ENCODE data around the gene MADD. TPM values are rescaled to one million over a fixed set of nuclear protein-coding genes. Genes with fewer than 3 reads are reported as not detected.

The MADD gene
- total RNA-seq, 1 experiment from 2014 or later, result 46.2 TPM

DNA sequence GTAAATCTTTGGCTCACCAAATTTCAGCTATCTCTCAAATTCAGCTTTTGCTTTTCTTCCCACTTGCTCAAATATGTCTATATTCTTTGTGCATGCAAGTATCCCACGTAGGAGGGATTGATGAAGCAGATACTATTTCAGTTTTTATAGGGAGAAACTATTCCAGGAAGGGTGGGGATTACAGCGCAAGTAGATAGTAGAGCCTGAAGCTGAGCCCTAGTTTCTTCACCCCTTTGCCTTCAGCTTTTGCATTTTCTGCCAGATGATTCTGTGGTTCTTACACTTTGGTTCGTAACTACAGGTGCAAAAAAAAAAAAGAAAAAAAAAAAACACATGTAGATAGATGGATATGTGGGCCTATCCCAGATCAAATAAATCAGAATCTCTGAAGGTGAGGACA lies 18.2 kb upstream of the MADD start:
- DNase-seq (ENCODE audit: low spot score), result no peak

DNA sequence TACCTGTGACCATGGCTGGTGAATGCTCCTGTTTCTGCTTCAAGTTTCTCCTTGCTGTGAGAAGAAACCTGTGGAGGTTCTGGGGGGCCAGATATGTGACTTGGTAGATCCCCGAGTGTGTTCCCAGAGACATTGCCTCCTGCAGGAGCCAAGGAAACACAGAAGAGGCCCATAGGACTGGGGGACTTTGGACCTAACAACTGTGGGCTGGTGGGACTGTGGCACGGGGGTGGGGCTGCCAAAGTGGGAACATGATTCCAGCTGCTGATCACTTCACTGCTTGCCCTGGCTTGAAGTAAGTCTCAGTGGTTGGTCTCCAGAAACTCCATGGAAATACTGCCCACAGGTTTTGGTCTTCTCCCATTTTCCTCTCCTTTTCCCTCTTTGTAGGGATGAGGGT lies 16.3 kb upstream of the MADD start:
- DNase-seq (ENCODE audit: low spot score), result no peak

DNA sequence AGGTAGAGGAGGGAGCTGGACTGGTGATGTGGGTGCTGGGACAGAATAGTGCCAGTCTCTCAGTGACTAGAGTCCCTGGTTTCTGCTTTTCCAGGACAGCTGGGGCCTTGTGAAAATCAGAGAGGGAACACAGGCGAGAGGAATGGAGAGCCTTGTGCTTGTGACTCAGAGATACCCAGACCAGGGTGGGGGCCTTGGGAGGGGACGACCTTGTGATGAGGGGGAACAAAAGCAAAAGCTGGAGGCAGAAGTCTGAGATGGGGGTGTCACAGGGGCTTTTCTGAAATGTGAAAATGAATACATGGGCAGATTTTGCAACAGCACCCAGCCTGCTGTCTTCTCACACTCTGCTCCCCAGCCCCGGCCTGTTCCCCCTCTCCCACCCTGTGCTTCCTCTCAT lies 15.5 kb upstream of the MADD start:
- DNase-seq (ENCODE audit: low spot score), result no peak

DNA sequence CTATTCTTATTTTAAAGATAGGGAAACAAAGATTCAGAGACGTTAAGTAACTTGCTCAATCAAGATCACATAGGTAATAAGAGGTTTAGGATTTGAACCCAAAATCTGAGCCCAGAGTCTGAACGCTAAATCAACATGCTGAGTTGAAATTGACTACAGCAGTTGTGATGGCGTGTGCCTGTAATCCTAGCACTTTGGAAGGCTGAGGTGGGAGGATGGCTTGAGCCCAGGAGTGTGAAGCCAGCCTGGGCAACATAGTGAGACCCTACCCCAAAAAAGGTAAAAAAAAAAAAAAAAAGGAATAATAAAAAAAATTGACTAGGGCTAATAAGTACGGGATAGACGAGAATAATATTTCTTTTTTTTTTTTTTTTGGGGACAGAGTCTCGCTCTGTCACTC lies 13.6 kb upstream of the MADD start:
- no peak for DNase-seq (ENCODE audit: low spot score)

DNA sequence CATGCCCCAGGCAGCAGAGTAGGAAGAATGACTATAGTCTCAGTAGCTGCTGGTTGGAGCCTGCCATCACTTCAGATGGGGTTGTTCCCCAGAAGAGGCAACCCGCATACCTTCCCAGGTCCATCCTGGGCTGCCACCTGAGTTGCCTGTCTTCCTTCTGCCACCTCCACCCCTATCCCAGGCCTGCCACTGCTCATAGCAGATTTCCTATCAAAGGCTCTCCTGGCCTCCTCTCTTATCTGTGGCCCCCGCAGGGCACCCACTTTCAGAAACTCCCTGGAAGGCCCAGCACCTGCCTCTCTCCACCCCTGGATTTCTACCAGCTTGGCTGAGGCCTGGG lies 12.8 kb upstream of the MADD start:
- no peak for DNase-seq (ENCODE audit: low spot score)

DNA sequence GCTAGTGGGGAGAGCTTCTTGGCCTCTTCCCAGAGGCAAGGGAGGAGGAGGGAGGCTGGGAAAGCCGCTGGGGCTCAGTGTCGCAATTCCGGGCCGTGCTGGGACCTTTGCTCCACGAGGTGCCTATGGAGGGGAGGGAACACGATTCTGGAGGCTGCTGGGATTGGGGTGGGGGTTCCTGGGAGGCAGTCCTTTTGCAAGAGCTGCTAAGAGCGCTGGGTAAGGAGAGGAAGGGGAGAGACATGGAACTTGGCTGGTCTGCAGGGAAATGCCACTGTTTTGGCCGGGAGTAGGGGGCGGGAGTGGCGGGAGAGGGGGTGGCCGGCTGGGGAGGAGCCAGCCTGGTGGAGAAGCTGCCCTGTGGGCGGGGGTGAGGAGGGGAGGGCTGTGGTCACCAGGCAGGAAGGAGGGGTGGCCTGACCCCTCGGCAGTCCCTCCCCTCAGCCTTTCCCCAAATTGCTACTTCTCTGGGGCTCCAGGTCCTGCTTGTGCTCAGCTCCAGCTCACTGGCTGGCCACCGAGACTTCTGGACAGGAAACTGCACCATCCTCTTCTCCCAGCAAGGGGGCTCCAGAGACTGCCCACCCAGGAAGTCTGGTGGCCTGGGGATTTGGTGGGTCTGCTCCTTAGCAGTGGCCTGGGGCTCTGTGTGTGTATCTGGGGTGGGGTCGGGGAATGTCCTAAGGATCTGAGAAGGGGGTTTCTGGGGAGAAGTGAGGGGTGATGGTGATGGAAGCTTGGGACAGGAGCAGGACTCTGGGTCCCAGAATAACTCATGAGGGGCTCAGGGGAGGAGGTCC lies 12.2 kb upstream of the MADD start, which contains the start of gene NR1H3:
Gene NR1H3, plus strand, starts transcription at position 480 of the 800 bp plus-strand sequence. CDS start 1,221 bp downstream, outside the sequence.
- peak; percentile 93 for DNase-seq (ENCODE audit: low spot score)

DNA sequence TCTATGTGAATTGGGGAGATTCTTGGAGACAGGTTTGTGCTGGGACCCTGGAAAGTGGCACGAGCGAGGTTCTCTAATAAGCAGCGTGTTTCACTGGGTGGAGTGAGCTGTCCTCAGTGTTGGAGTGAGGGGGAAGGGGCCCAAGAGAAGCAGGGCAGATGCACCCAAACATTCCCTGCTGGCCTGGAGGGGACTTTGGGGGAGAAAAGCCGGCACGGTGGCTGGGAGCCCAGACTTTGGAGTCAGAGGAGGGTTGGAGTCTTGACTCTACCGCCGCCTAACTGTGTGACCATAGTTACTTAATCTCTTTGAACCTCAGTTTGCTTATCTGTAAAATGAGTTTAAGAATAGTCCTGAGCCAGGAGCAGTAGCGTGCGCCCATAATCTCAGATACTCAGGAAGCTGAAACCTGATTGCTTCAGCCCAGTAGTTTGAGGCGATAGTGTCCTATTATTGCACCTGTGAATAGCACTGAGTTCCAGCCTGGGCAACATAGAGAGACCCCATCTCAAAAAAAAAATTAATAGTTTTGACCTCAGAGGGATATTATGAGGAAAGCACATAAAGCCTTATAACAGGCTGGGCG lies 11.5 kb upstream of the MADD start:
- no peak for DNase-seq (ENCODE audit: low spot score)

DNA sequence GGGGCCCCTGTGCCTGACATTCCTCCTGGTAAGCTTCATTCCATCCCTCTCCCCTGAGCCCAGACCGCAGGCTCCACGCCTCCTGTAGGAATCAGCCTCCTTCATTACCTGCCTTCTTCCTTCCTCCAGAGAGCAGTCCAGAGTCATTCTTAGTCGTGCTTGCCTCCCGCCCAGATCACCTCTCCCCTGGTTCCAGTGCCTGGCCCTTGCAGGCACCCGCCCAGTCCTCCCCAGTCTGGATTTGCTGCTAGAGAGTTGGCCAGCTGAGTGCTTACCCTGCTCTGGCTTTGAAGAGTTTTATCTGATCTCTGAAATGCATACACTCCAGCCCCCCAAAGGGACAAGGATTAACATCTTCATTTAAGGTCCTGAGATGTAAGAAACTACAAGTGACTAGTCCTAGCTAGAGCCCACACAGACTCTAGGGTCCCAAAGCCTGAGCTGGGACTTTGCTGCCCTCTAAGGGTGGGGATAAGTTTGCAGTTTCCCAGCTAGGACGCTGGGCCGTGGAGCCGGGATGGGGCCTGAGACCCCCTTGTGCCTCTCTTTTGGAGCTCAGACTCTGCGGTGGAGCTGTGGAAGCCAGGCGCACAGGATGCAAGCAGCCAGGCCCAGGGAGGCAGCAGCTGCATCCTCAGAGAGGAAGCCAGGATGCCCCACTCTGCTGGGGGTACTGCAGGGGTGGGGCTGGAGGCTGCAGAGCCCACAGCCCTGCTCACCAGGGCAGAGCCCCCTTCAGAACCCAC lies 10.5 kb upstream of the MADD start:
- DNase-seq (ENCODE audit: low spot score), result peak; percentile 96

DNA sequence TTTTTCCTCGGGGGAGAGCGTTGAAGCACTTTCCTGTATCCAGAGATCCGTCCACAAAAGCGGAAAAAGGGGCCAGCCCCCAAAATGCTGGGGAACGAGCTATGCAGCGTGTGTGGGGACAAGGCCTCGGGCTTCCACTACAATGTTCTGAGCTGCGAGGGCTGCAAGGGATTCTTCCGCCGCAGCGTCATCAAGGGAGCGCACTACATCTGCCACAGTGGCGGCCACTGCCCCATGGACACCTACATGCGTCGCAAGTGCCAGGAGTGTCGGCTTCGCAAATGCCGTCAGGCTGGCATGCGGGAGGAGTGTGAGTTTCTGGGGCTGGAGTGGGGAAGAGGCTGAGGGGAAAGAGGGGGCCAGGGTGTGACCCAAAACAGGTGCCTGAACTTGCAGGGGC lies 9.6 kb upstream of the MADD start:
- no peak for DNase-seq (ENCODE audit: low spot score)

DNA sequence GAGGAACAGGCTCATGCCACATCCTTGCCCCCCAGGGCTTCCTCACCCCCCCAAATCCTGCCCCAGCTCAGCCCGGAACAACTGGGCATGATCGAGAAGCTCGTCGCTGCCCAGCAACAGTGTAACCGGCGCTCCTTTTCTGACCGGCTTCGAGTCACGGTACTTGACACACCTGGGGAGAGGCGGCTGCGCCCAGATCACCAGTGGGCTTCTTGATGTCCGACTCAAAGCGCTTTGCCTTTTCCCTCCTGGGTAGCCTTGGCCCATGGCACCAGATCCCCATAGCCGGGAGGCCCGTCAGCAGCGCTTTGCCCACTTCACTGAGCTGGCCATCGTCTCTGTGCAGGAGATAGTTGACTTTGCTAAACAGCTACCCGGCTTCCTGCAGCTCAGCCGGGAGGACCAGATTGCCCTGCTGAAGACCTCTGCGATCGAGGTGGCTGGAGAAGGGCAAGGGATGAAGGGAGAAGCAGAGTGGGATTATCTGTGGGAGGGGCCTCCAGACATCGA lies 8.6 kb upstream of the MADD start:
- DNase-seq (ENCODE audit: low spot score), result no peak

DNA sequence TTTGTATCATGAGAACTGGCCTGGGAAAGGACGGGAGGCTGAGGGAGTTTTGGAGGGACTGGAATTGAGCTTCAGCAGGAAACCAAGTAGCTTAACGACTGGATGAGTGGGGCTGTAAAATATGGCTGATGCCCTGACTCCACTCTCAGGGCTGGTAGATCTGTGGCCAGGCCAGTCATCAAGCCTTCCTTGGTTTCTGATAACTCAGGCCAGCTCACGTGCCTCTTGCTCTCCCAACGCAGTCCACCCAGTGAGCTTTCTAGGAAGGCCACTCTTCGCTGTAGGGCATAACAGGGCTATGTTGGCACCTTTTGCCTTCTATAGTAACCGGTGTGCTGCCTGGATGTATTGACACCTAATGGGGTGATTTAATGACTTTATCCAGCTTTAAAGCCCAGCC lies 5.8 kb upstream of the MADD start:
- no peak for DNase-seq (ENCODE audit: low spot score)

DNA sequence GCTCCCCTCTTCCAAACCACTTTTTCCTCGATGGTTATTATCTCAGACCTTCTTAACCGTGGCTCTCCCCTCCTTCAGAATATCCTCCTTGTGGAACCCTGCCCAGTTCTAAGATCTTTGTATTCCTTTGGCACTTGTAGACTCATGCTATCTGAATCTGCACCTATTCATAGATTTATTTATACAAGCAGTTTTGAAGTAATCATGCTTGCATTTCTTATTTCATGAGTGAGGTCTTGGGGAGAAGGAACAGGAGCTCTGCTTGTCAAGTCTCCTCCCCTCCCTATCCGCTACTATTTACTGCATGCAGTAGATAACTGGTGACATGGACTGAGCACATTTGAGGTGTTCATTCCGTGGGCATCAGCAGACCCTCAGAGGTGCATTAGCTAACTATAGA lies 5.4 kb upstream of the MADD start:
- no peak for DNase-seq (ENCODE audit: low spot score)

DNA sequence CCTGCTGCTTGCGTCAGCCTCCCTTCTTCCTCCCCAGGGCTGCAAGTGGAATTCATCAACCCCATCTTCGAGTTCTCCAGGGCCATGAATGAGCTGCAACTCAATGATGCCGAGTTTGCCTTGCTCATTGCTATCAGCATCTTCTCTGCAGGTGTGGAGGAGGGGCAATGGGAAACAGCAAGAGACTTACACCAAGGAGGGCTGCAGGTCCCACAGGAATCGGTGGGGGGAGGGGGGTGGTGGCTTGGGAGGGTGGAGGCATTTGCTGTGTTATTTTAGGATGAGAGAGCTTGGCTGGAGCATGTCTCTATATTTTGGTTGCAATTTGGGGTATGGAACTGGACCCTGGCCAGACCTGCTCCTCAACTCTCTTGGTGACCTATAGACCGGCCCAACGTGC lies 2.1 kb upstream of the MADD start:
- no peak for DNase-seq (ENCODE audit: low spot score)

DNA sequence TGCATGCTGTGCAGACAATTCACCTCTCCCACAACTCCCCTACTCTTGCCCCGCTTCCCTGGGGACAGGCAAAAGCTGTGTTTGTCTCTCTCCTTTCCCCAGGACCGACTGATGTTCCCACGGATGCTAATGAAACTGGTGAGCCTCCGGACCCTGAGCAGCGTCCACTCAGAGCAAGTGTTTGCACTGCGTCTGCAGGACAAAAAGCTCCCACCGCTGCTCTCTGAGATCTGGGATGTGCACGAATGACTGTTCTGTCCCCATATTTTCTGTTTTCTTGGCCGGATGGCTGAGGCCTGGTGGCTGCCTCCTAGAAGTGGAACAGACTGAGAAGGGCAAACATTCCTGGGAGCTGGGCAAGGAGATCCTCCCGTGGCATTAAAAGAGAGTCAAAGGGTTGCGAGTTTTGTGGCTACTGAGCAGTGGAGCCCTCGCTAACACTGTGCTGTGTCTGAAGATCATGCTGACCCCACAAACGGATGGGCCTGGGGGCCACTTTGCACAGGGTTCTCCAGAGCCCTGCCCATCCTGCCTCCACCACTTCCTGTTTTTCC lies 1.4 kb upstream of the MADD start:
- DNase-seq (ENCODE audit: low spot score), result no peak

DNA sequence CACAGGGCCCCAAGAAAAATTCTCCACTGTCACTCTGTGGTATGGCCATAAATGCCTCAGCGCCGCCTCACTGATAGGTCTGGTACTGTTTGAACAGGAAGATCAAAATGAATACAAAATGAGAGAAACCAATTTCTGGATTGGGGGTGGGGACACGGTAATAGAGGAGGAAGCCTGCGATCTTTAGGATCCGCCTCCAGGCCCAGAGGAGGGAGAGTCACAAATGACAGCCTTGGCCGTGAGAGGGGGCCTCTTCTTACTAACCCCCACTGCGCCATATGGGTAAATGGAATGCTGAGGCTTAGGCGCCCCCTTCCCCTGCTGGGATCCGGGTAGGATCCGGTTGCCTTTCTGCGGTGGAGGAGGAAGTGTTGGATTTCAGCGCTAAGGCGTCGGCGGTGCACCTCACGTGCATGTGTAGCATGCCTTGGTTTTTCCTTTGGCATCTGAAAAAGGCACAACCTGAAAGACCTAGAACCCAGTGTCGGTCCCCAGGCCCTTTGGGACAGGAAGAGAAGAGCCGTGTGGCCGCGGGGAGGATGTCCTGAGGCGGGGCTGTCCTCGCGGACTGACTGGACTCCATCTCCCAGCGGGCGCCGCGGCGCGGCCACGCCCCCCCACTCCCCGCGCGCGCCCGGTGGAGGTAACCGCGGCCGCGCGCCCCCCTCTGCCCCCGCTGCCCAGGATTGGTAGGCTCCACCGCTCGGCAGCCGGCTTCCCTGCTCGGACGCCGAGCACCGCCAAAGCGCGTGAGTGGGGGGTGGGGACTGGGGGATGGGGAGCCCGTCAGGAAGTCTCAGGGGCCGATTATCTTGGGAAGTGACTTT lies 718 bp upstream of the MADD start:
- peak; percentile 96 for DNase-seq (ENCODE audit: low spot score)

DNA sequence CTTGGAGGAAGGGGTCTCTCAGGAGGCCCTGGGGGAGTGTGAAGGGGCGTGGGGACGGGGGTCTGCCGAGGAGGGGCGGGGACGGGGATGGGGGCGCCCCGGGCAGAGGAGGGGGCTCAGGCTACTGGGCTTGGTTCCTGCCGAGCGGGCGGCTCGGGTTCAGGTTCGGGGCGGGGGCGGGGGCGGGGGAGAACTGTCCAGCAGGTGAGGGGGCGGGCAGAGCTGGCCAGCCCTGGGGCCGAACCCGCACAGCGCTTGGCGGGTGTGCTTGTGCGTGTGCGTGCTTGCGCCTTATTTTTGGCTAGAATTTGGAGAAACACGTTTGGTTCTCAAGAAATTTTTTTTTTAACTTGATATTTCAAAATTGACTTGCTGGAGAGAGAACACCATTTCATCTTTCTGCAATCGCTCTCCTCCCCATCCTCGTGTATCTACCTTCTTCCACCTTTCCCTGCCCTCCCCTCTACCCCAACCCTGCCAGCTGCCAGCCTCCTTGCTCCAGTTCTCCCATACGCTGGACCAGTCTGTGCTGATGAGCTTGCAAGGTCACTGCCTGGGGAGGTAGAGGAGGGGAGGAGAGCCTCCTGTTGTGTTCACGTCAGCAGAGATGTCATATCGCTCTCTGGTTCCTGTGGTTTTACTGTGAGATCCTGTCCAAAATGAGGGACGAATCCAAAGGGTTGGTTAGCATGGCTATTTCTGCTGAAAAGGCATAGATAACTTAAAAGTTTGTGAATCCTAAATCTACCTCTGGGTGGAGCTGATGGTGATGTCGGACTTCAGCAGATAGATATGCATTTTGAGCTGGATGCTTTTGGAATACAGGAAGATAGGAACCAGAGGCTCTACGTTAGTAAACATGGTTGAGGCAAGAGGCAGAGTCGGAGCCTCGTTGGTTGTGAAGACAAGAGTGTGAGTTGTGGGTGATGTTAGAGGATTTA lies 668 bp downstream of the MADD start:
- DNase-seq (ENCODE audit: low spot score), result peak; percentile 53

DNA sequence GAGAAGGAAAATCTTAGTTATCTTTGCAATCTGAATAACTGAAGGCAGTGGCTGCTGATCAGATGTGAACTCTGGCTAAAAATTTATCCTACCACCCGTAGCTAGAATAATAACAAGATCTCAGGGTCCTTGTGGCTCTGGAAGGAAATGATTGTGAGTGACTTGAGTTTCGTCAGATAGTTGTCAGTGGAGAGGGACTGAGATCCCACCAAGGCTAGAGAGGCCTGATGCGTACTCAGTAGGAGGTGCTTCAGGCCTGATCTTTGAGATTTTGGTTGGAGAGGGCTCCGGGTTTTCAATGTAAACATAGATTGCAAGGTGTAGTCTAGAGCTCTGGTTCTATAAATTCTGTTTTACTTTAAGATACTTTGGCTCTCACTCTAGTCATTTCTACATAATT lies 1.4 kb downstream of the MADD start:
- DNase-seq (ENCODE audit: low spot score), result no peak

DNA sequence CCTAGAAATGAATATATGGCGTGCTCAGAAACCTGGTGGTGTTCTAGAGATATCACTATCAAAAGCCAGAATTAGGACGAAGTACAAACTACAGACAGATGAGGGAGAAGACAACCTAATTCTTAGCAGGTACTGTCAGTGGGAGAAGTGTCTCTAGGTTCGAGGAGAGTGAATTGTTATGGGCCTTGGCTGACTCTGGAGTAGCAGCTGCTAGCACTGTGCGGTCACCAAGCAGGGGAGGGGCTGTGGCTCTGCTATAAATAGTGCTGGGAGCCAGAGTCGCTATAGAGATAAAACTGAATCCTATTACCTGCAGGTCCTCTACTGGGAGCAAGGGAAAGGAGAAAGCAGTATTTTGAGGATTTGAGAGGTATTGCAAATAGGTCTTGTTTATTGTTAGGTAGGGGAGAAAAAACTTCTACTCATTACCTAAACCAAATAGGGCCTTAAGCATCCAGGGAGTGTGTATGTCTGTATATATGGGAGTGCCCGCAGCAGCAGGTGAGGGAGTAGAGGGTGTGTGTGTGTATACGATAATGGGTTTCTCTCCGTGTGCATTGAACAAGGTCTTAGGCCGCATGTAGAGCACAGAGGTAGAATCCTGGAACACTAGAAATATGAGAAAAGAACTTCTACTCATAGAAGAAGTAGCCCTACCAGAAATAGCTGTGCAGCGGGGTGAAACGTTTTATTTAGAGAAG lies 2.2 kb downstream of the MADD start:
- DNase-seq (ENCODE audit: low spot score), result no peak

DNA sequence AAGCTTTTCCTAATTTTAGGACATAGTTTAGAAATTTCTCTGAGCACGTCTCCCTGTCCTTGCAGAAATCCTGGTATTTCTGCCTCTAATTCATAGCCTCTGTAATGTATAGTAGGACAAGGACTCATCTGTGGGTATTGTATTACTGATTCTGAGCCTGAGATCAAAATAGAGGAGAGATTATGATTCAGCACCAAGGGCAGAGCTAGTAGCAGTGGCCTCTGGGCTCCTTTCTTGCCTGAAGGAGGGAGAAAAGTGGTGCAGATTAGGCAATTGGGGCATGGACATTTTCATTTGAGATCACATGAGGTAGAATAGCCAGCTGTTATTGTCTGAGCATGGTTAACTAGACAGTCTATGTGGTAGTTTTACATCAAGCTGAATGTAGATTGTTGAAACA lies 2.8 kb downstream of the MADD start:
- no peak for DNase-seq (ENCODE audit: low spot score)
